GM12864 (cell line): ENCODE measurements around the gene PPP3R1.

Experiments
- DNase-seq: peaks from one replicate; pipeline ENCODE4 v3.0.0-alpha.2; 2011; ENCODE audit warnings: low read depth
- H3K4me3 ChIP-seq: 2 replicates; pipeline ENCODE4 v1.5.1; 2011; ENCODE audit warnings: mild to moderate bottlenecking, low read depth, low read length, control low read depth
- TF ChIP-seq, protein P1 (sequence below): IDR thresholded peaks from 2 replicates; pipeline ENCODE4 v1.5.1; 2011; ENCODE audit warnings: low read depth, mild to moderate bottlenecking, moderate library complexity, low read length, control low read depth, inconsistent platforms; ENCODE audit errors: missing control alignments

The PPP3R1 gene

DNA sequence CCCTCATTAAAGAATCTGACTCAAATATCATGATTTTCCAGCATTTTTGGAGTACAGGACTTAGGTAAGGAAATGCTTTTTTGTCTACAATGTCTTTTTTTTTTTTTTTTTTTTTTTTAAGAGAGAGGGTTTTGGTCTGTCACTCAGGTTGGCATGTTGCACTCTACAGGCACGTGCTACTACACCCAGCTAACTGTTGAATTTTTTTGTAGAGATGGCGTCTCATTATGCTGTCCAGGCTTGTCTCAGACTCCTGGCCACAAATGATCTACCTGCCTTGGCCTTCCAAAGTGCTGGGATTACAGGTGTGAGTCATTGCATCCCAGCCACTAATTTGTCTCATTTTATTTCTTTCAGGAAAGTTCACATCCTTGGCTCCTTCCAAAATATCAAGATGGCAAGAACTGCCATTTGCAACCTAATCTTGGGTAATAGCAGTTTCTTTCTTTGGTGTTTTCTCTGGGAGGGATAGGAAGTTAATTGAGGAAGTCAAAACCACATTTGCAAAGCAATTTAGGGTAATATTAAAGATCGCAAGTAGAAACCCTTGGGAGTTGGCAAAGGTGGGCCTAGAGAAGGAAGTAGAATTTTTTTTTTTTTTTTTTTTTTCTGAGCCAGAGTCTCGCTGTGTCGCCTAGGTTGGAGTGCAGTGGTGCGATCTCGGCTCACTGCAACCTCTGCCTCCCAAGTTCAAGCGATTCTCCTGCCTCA lies 79.2 kb downstream of the PPP3R1 start:
- no peak overlapping the region for H3K4me3 ChIP-seq
- DNase-seq, result no peak
- TF ChIP-seq, protein P1, sequence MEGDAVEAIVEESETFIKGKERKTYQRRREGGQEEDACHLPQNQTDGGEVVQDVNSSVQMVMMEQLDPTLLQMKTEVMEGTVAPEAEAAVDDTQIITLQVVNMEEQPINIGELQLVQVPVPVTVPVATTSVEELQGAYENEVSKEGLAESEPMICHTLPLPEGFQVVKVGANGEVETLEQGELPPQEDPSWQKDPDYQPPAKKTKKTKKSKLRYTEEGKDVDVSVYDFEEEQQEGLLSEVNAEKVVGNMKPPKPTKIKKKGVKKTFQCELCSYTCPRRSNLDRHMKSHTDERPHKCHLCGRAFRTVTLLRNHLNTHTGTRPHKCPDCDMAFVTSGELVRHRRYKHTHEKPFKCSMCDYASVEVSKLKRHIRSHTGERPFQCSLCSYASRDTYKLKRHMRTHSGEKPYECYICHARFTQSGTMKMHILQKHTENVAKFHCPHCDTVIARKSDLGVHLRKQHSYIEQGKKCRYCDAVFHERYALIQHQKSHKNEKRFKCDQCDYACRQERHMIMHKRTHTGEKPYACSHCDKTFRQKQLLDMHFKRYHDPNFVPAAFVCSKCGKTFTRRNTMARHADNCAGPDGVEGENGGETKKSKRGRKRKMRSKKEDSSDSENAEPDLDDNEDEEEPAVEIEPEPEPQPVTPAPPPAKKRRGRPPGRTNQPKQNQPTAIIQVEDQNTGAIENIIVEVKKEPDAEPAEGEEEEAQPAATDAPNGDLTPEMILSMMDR, result no peak

DNA sequence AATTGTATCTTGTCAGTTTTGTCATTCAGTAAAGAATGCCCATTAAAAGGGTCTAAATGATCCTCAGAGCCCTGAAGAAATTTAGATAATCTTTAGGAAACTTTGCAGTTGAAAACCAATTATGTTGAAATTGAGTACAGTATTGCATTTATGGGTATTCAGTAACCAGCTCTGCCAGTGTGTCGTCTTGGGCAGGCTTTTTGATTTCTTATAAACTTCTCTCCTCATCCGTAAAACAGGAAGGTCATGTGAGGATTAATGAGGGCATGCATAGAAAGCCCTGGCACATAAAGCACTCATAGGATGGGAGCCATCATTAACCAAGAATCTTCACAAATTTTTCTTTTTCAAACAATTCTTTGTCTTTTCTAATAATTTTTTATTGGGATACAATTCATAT lies 79.8 kb downstream of the PPP3R1 start:
- DNase-seq, result no peak

DNA sequence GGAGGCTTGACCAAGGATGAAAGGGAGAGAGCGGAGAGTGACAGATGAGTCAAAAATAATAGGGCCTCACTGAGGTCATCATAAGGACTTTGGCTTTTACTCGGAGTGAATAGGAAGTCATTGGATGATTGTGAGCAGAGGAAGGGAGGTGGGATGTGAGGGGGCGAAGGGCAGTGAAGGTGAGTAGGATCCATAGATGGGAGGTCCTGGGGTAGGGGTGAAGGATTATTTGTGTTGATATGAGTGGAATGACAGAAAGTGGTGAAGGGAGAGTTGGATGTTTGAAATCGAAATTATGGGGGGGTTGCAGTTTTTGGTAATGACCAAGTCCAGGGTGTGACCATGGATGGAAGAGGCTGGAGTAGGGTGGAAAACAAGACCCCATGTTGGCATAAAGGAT lies 80.6 kb downstream of the PPP3R1 start:
- TF ChIP-seq, protein P1, result no peak
- no peak overlapping the region for H3K4me3 ChIP-seq
- DNase-seq, result no peak

More for the DNA sequence above, 79.8 kb downstream of the PPP3R1 start:
- no peak overlapping the region for H3K4me3 ChIP-seq
- TF ChIP-seq, protein P1, result no peak

DNA sequence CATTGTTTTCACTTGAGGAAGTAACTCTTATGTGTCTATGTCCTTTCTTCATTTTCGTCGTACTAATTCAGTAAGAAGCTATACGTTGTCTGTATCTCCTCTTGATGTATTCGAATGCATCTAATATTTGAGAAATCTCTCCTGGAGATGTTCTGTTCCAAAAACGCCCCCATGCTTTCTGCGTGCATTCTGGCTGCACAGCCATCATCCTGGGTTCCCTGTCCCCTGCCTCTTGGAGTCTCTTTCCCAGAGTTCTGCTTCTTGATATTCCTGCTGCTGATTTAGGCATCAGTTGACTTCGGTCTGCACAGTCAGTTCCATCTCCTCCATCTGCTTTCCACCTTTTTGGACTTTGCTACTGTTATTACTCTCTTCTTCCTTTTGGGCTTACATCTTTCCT lies 81.2 kb downstream of the PPP3R1 start:
- TF ChIP-seq, protein P1, result no peak
- DNase-seq, result no peak
- H3K4me3 ChIP-seq, result no peak overlapping the region

DNA sequence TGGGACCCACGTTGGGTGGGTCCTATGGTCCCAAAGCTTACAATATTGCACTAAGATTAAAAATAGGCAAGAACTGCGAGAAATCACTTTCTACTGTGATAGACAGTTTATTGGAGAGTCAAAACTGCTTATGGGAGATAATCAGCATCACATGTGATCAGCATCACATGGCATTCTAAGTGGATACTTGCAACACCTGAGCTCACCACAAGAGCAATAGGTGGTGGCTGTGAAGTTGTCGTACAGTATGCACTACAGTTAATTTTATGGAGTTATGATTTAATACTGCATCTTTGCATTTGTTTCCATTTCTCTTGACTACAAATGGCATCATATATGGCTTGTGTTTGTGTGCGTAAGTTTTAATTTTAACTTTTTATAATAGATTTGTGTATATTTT lies 83.0 kb downstream of the PPP3R1 start:
- DNase-seq, result no peak
- TF ChIP-seq, protein P1, result peak; percentile 33
- H3K4me3 ChIP-seq, result no peak overlapping the region

DNA sequence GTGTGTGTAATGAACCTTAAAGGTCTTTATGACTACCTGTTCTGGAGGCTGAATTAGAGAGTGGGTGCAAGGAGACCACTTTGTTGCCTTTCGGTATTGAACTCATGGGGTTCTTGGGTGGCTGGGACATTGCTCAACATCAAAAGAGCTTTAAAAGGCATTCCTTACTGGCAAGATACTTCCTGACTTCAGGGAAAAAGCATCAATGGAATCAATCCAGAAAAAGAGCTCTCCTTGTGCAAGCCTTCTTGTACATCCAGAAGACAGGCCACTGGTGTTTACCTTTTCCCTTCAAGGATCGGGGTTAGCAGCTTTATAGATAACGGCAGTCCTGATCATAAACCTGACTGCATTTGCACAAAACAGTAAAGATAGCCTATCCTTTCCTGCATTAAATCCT lies 85.1 kb downstream of the PPP3R1 start:
- no peak overlapping the region for H3K4me3 ChIP-seq
- DNase-seq, result no peak
- TF ChIP-seq, protein P1, result no peak

DNA sequence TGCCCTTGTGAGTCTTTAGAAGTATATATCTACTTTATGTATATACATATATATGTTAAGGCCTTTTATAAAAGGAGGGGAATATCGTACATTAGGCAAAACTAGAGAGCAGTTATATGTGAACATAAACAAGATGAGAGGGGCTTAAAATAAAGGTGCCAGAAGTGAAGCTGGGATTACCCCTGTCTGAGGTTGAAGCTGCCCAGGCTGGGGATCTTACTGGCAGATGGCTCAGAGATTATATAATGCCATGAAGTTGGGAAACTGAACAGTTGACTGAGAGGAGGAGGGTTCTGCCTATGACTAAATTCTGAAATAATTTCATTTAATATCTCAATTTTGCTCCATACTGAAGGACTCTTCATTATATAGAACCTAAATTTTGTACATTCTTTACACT lies 88.7 kb downstream of the PPP3R1 start:
- TF ChIP-seq, protein P1, result no peak
- H3K4me3 ChIP-seq, result no peak overlapping the region
- no peak for DNase-seq
